ENCODE measurements around the gene OVAAL. TPM values are rescaled to one million over a fixed set of nuclear protein-coding genes. Genes with fewer than 3 reads are reported as not detected.

Gene OVAAL
- total and polyA plus RNA-seq, 2 donors (not counting 1 experiment from before 2014, with no cell fraction given) = not detected

- Histone ChIP-seq H3K4me1 (ENCODE audit: control insufficient read depth in 2 of 2, insufficient read depth in 2 of 2, low read length in 2 of 2) (no peaks in the 10 kb centered on the region), H2AFZ (ENCODE audit: insufficient read depth, low read depth, low read length, poor library complexity, severe bottlenecking) (no peak overlapping the region), H3K9me3 (ENCODE audit: control extremely low read depth in 1 of 3, control insufficient read depth in 2 of 3, insufficient read depth in 1 of 3, low read length in 2 of 3) (peaks cover 0 to 3% (median 0%) of the 10 kb centered on the region in 3 donors), H3K36me3 (replicated peaks in 1 of 2; ENCODE audit: control extremely low read depth in 1 of 2, control insufficient read depth in 1 of 2, extremely low read depth in 1 of 2, insufficient read depth in 2 of 2, low read length in 1 of 2) (no peaks in the 10 kb centered on the region), H3K79me2 (ENCODE audit: control insufficient read depth, insufficient read depth, low read length) (no peaks in the 10 kb centered on the region), H3K9ac (ENCODE audit: low read length) (no peak overlapping the region), H3K4me2 (replicated peaks; ENCODE audit: low read depth, low read length, poor library complexity, severe bottlenecking) (no peak overlapping the region), H3K27ac (ENCODE audit: low read length in 2 of 2) (no peak overlapping the region), H3K4me3 (ENCODE audit: control extremely low read depth in 1 of 5, extremely low read depth in 1 of 5, insufficient read depth in 1 of 5, low read depth in 2 of 5, low read length in 4 of 5) (no peak overlapping the region), H4K20me1 (ENCODE audit: control insufficient read depth, insufficient read depth, low read length, poor library complexity, severe bottlenecking) (no peaks in the 10 kb centered on the region), H3K27me3 (replicated peaks in 1 of 4; ENCODE audit: control extremely low read depth in 1 of 4, control insufficient read depth in 3 of 4, insufficient read depth in 4 of 4, low read length in 3 of 4) (peaks cover 0 to 10% (median 0%) of the 10 kb centered on the region in 4 experiments)
- no peaks in the 10 kb centered on the region for H3K9me3 Mint-ChIP-seq (ENCODE audit: insufficient read depth)
- no peak overlapping the region for H3K27ac Mint-ChIP-seq
- H3K27me3 Mint-ChIP-seq = peaks cover 17% of the 10 kb centered on the region
- ChIA-PET CTCF (interaction anchor here (0.6 to 9.9 kb wide), 3 partner anchors 10 to 350 kb away, joined by 3 to 227 read pairs (median 43); partner anchors contain the start of gene ACBD6), POLR2A (no interaction called here)
- no peak for ATAC-seq (ENCODE audit: low read depth)
- H3K4me1 Mint-ChIP-seq = peaks cover 2% of the 10 kb centered on the region
- no peak overlapping the region for H3K4me3 Mint-ChIP-seq
- TF ChIP-seq EZH2 (IDR thresholded peaks at IDR 0.05; ENCODE audit: borderline replicate concordance, insufficient read depth, low read depth, low read length, poor library complexity, severe bottlenecking) = no peak
- TF ChIP-seq CTCF (IDR thresholded peaks at IDR 0.05) = no peak
- WGBS (ENCODE audit: insufficient coverage) = 93% methylated on average over 6 of the region's 6 CpGs
- DNase-seq = no peak
- intact Hi-C loops (cut with micrococcal nuclease) = no loop called here
These were observed 45.2 kb upstream of the OVAAL start for GRCh38 chr1:180513531-180513930.

- no peak overlapping the region for H3K4me3 ChIP-seq (ENCODE audit: control extremely low read depth in 1 of 5, extremely low read depth in 1 of 5, insufficient read depth in 1 of 5, low read depth in 2 of 5, low read length in 4 of 5)
- intact Hi-C loops (cut with micrococcal nuclease) = loop anchor here (1.0 to 5.0 kb wide), 5 partner anchors 347 to 912 kb away; no protein-coding TSS in a partner anchor
- no peak overlapping the region for H3K9ac ChIP-seq (ENCODE audit: low read length)
- no peaks in the 10 kb centered on the region for H3K36me3 ChIP-seq (replicated peaks in 1 of 2; ENCODE audit: control extremely low read depth in 1 of 2, control insufficient read depth in 1 of 2, extremely low read depth in 1 of 2, insufficient read depth in 2 of 2, low read length in 1 of 2)
- no peaks in the 10 kb centered on the region for H3K79me2 ChIP-seq (ENCODE audit: control insufficient read depth, insufficient read depth, low read length)
- ChIA-PET CTCF (interaction anchor here (0.7 to 9.9 kb wide), 25 partner anchors 9 to 651 kb away, joined by 3 to 227 read pairs (median 4); partner anchors contain the start of genes ACBD6 and XPR1), POLR2A (no interaction called here)
- H3K9me3 ChIP-seq (ENCODE audit: control extremely low read depth in 1 of 3, control insufficient read depth in 2 of 3, insufficient read depth in 1 of 3, low read length in 2 of 3) = no peaks in the 10 kb centered on the region
- no peaks in the 10 kb centered on the region for H3K4me1 ChIP-seq (ENCODE audit: control insufficient read depth in 2 of 2, insufficient read depth in 2 of 2, low read length in 2 of 2)
- no peak overlapping the region for H3K27ac ChIP-seq (ENCODE audit: low read length in 2 of 2)
- DNase-seq (no peak), ATAC-seq (ENCODE audit: low read depth) (no peak)
- Mint-ChIP-seq H3K27me3 (peaks cover 22% of the 10 kb centered on the region), H3K4me3 (no peak overlapping the region), H3K9me3 (ENCODE audit: insufficient read depth) (no peaks in the 10 kb centered on the region), H3K27ac (no peak overlapping the region), H3K4me1 (peaks cover 2% of the 10 kb centered on the region)
- TF ChIP-seq CTCF (IDR thresholded peaks at IDR 0.05) (no peak), EZH2 (IDR thresholded peaks at IDR 0.05; ENCODE audit: borderline replicate concordance, insufficient read depth, low read depth, low read length, poor library complexity, severe bottlenecking) (no peak)
- no peaks in the 10 kb centered on the region for H4K20me1 ChIP-seq (ENCODE audit: control insufficient read depth, insufficient read depth, low read length, poor library complexity, severe bottlenecking)
- H3K27me3 ChIP-seq (replicated peaks in 1 of 4; ENCODE audit: control extremely low read depth in 1 of 4, control insufficient read depth in 3 of 4, insufficient read depth in 4 of 4, low read length in 3 of 4) = peaks cover 0 to 10% (median 0%) of the 10 kb centered on the region in 4 experiments
- H3K4me2 ChIP-seq (replicated peaks; ENCODE audit: low read depth, low read length, poor library complexity, severe bottlenecking) = no peak overlapping the region
- H2AFZ ChIP-seq (ENCODE audit: insufficient read depth, low read depth, low read length, poor library complexity, severe bottlenecking) = peak overlapping the region; percentile 43
- WGBS (ENCODE audit: insufficient coverage) = 94% methylated on average over 2 of the region's 3 CpGs
These were observed 43.4 kb upstream of the OVAAL start for GRCh38 chr1:180515364-180515763.
